ENCODE measurements around the gene CASQ2. TPM values are rescaled to one million over a fixed set of nuclear protein-coding genes. Genes with fewer than 3 reads are reported as not detected.

Gene CASQ2
- total RNA-seq, 2 experiments from 2014 or later: not detected

- Mint-ChIP-seq H3K36me3 (no peaks in the 10 kb centered on the region), H3K27ac (no peak overlapping the region), H3K9me3 (no peaks in the 10 kb centered on the region), H3K4me3 (no peak overlapping the region), H3K4me1 (ENCODE audit: low read depth) (no peaks in the 10 kb centered on the region), H3K27me3 (peaks cover 26% of the 10 kb centered on the region)
- POLR2A ChIA-PET: no interaction called here
- DNase-seq: no peak
- CTCF ChIA-PET: interaction anchor here (0.6 to 4.6 kb wide), 12 partner anchors 10 to 275 kb away, joined by 3 to 75 read pairs (median 8); no protein-coding TSS in a partner anchor
- intact Hi-C loops (cut with micrococcal nuclease): no loop called here
Observed at GRCh38 chr1:115705085-115705951, 63.2 kb downstream of the CASQ2 start.

- ChIA-PET CTCF (interaction anchor here (0.9 to 1.6 kb wide), 2 partner anchors 60 to 94 kb away, joined by 3 to 11 read pairs; no protein-coding TSS in a partner anchor), POLR2A (no interaction called here)
- DNase-seq: no peak
- H3K4me1 Mint-ChIP-seq (ENCODE audit: low read depth): no peaks in the 10 kb centered on the region
- H3K9me3 Mint-ChIP-seq: no peaks in the 10 kb centered on the region
- no peaks in the 10 kb centered on the region for H3K36me3 Mint-ChIP-seq
- intact Hi-C loops (cut with micrococcal nuclease): no loop called here
- no peak overlapping the region for H3K27ac Mint-ChIP-seq
- H3K27me3 Mint-ChIP-seq: peaks cover 16% of the 10 kb centered on the region
- no peak overlapping the region for H3K4me3 Mint-ChIP-seq
Observed at GRCh38 chr1:115702959-115703358, 65.6 kb downstream of the CASQ2 start.

GRCh38 chr1:115701090-115701489, 67.4 kb downstream of the CASQ2 start:
- H3K4me1 Mint-ChIP-seq (ENCODE audit: low read depth): no peaks in the 10 kb centered on the region
- no peak overlapping the region for H3K4me3 Mint-ChIP-seq
- CTCF ChIA-PET: interaction anchor here (1.0 kb wide), 1 partner anchor 93 kb away, joined by 3 read pairs; no protein-coding TSS in a partner anchor
- no peak overlapping the region for H3K27ac Mint-ChIP-seq
- no peaks in the 10 kb centered on the region for H3K9me3 Mint-ChIP-seq
- POLR2A ChIA-PET: no interaction called here
- peaks cover 10% of the 10 kb centered on the region for H3K27me3 Mint-ChIP-seq
- intact Hi-C loops (cut with micrococcal nuclease): no loop called here
- DNase-seq: no peak
- H3K36me3 Mint-ChIP-seq: no peaks in the 10 kb centered on the region

- no peak for DNase-seq
- Mint-ChIP-seq H3K9me3 (no peaks in the 10 kb centered on the region), H3K27ac (no peak overlapping the region), H3K4me3 (no peak overlapping the region), H3K27me3 (peaks cover 8% of the 10 kb centered on the region), H3K36me3 (no peaks in the 10 kb centered on the region), H3K4me1 (ENCODE audit: low read depth) (no peaks in the 10 kb centered on the region)
- ChIA-PET POLR2A (no interaction called here), CTCF (no interaction called here)
- intact Hi-C loops (cut with micrococcal nuclease): no loop called here
Observed at GRCh38 chr1:115697619-115698018, 70.9 kb downstream of the CASQ2 start.

- no peak overlapping the region for H3K4me3 Mint-ChIP-seq
- no peaks in the 10 kb centered on the region for H3K9me3 Mint-ChIP-seq
- POLR2A ChIA-PET: no interaction called here
- peaks cover 5% of the 10 kb centered on the region for H3K36me3 Mint-ChIP-seq
- intact Hi-C loops (cut with micrococcal nuclease): no loop called here
- H3K27ac Mint-ChIP-seq: no peak overlapping the region
- peaks cover 3% of the 10 kb centered on the region for H3K27me3 Mint-ChIP-seq
- CTCF ChIA-PET: interaction anchor here (1.3 kb wide), 1 partner anchor 11 kb away, joined by 12 read pairs; no protein-coding TSS in a partner anchor
- no peak for DNase-seq
- H3K4me1 Mint-ChIP-seq (ENCODE audit: low read depth): no peaks in the 10 kb centered on the region
Observed at GRCh38 chr1:115694805-115695204, 73.7 kb downstream of the CASQ2 start.

- H3K9me3 Mint-ChIP-seq: no peaks in the 10 kb centered on the region
- CTCF ChIA-PET: interaction anchor here (2.0 kb wide), 1 partner anchor 14 kb away, joined by 11 read pairs; no protein-coding TSS in a partner anchor
Observed at GRCh38 chr1:115692224-115692623, 76.3 kb downstream of the CASQ2 start.

DNA sequence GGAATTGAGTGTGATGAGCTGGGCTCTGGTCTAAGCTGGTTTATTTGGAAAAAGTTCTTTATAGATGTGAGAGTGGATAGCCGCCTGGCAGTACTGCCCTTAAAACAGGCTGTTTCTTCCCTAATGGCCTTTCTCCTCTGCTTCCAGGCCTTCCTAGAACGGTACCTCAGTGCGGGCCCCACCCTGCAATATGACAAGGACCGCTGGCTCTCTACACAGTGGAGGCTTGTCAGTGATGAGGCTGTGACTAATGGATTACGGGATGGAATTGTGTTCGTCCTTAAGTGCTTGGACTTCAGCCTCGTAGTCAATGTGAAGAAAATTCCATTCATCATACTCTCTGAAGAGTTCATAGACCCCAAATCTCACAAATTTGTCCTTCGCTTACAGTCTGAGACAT, 77.5 kb downstream of the CASQ2 start:
- ChIA-PET CTCF (interaction anchor here (1.8 kb wide), 1 partner anchor 16 kb away, joined by 5 read pairs; no protein-coding TSS in a partner anchor), POLR2A (no interaction called here)
- Mint-ChIP-seq H3K27me3 (no peaks in the 10 kb centered on the region), H3K27ac (no peak overlapping the region), H3K4me3 (no peak overlapping the region), H3K9me3 (no peaks in the 10 kb centered on the region), H3K36me3 (peaks cover 5% of the 10 kb centered on the region), H3K4me1 (ENCODE audit: low read depth) (no peaks in the 10 kb centered on the region)
- no peak for DNase-seq
- intact Hi-C loops (cut with micrococcal nuclease): no loop called here

More at GRCh38 chr1:115692224-115692623, 76.3 kb downstream of the CASQ2 start:
- no peak for DNase-seq
- intact Hi-C loops (cut with micrococcal nuclease): no loop called here
- Mint-ChIP-seq H3K27me3 (no peaks in the 10 kb centered on the region), H3K27ac (no peak overlapping the region), H3K36me3 (peaks cover 5% of the 10 kb centered on the region), H3K4me3 (no peak overlapping the region), H3K4me1 (ENCODE audit: low read depth) (no peaks in the 10 kb centered on the region)
- POLR2A ChIA-PET: no interaction called here

- CTCF ChIA-PET: interaction anchor here (0.8 to 0.9 kb wide), 2 partner anchors 18 to 19 kb away, joined by 3 to 4 read pairs; no protein-coding TSS in a partner anchor
- no peak overlapping the region for H3K4me3 Mint-ChIP-seq
- no peak overlapping the region for H3K27ac Mint-ChIP-seq
- no peaks in the 10 kb centered on the region for H3K9me3 Mint-ChIP-seq
- intact Hi-C loops (cut with micrococcal nuclease): loop anchor here (10.0 kb wide), 1 partner anchor 53 kb away; no protein-coding TSS in a partner anchor
- POLR2A ChIA-PET: interaction anchor here (1.2 kb wide), 1 partner anchor 18 kb away, joined by 3 read pairs; no protein-coding TSS in a partner anchor
- H3K27me3 Mint-ChIP-seq: no peaks in the 10 kb centered on the region
- peaks cover 5% of the 10 kb centered on the region for H3K36me3 Mint-ChIP-seq
- H3K4me1 Mint-ChIP-seq (ENCODE audit: low read depth): no peaks in the 10 kb centered on the region
- no peak for DNase-seq
Observed at GRCh38 chr1:115687744-115688143, 80.8 kb downstream of the CASQ2 start.

DNA sequence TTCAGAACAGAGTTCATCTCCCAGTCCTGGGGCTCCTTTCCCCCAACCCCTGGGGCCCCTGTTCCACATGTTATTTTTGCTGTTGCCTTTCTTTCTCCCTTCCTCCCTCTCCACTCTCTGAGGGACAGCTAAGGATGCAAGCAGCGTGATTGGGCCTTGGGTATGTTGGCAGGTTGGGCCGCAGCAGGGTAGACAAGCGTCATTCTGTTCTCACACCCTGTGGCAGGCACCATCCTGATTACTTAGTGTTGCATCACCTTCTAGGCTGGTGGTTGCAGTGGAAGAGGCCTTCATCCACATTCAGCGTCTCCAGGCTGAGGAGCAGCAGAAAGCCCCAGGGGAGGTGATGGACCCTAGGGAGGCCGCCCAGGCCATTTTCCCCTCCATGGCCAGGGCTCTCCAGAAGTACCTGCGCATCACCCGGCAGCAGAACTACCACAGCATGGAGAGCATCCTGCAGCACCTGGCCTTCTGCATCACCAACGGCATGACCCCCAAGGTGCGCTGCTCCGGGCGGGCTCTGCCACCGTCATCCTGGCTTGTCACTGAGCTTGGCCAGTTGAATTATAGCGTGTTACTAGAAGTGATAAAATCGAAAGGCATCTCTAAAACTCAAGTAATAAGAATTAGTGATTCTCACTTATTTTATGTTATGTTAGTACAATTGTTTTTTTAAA, 83.3 kb downstream of the CASQ2 start:
- no peaks in the 10 kb centered on the region for H3K9me3 Mint-ChIP-seq
- H3K27ac Mint-ChIP-seq: no peak overlapping the region
- no peaks in the 10 kb centered on the region for H3K27me3 Mint-ChIP-seq
- no peak for DNase-seq
- no peaks in the 10 kb centered on the region for H3K4me1 Mint-ChIP-seq (ENCODE audit: low read depth)
- CTCF ChIA-PET: no interaction called here
- POLR2A ChIA-PET: no interaction called here
- no peak overlapping the region for H3K4me3 Mint-ChIP-seq
- peaks cover 2% of the 10 kb centered on the region for H3K36me3 Mint-ChIP-seq
- intact Hi-C loops (cut with micrococcal nuclease): loop anchor here (10.0 kb wide), 1 partner anchor 50 kb away; no protein-coding TSS in a partner anchor

DNA sequence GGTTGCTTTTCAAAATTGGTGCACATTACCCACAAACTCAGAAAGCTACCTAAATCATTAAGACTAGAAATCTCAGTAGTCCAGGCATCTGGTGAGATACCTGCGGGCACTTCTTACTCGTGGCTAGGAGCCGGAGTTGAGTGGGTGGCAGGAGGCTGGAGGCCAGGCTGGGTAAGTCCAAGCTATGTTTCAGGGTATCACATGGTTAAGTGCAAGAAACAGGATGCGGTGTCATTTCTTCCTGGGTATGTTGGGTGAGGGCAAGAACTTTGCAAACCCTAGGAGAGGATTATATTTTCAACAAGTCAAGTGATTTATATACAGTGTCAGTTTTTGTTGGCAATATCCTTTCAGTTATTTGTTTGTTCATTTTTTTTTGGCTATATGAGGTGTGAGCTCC, 85.7 kb downstream of the CASQ2 start:
- no peak overlapping the region for H3K27ac Mint-ChIP-seq
- intact Hi-C loops (cut with micrococcal nuclease): loop anchor here (10.0 kb wide), 1 partner anchor 48 kb away; no protein-coding TSS in a partner anchor

GRCh38 chr1:115680730-115681111, 87.8 kb downstream of the CASQ2 start:
- Mint-ChIP-seq H3K9me3 (no peaks in the 10 kb centered on the region), H3K36me3 (no peaks in the 10 kb centered on the region), H3K4me3 (no peak overlapping the region), H3K27me3 (no peaks in the 10 kb centered on the region), H3K4me1 (ENCODE audit: low read depth) (no peaks in the 10 kb centered on the region), H3K27ac (no peak overlapping the region)
- POLR2A ChIA-PET: no interaction called here
- CTCF ChIA-PET: interaction anchor here (1.0 kb wide), 1 partner anchor 26 kb away, joined by 3 read pairs; no protein-coding TSS in a partner anchor
- intact Hi-C loops (cut with micrococcal nuclease): loop anchor here (10.0 kb wide), 1 partner anchor 46 kb away; no protein-coding TSS in a partner anchor
- DNase-seq: no peak

More for the DNA sequence above, 85.7 kb downstream of the CASQ2 start:
- Mint-ChIP-seq H3K9me3 (no peaks in the 10 kb centered on the region), H3K36me3 (no peaks in the 10 kb centered on the region), H3K4me3 (no peak overlapping the region), H3K27me3 (no peaks in the 10 kb centered on the region), H3K4me1 (ENCODE audit: low read depth) (no peaks in the 10 kb centered on the region)
- DNase-seq: no peak
- POLR2A ChIA-PET: no interaction called here
- CTCF ChIA-PET: interaction anchor here (1.5 kb wide), 1 partner anchor 24 kb away, joined by 3 read pairs; no protein-coding TSS in a partner anchor

DNA sequence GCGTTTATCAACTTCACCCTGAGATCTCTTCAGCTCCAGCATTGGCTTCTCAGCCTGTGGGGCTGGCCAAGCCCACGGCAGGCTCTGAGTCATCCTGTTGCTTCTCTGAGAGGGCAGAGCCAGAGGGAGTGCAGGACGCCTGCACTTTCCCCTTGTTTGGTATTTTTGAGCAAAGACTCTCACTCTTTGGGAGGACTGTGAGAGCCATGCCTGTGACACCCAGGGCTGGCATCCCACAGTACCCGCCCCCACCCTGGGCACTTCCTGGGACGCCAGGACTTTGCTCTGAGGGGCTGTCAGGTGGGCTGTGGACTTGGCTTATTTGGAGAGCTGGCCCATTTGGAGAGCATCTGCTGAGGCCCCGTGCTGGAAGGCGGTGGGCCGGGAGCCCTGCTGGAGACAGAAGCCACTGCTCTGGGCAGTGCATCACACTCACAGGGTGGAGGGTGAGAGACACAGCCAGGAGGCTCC, 89.3 kb downstream of the CASQ2 start:
- Mint-ChIP-seq H3K27ac (no peak overlapping the region), H3K9me3 (no peaks in the 10 kb centered on the region), H3K4me3 (no peak overlapping the region), H3K36me3 (no peaks in the 10 kb centered on the region), H3K4me1 (ENCODE audit: low read depth) (no peaks in the 10 kb centered on the region), H3K27me3 (no peaks in the 10 kb centered on the region)
- intact Hi-C loops (cut with micrococcal nuclease): loop anchor here (10.0 kb wide), 1 partner anchor 66 kb away; no protein-coding TSS in a partner anchor
- no peak for DNase-seq
- POLR2A ChIA-PET: no interaction called here
- CTCF ChIA-PET: interaction anchor here (0.9 kb wide), 1 partner anchor 27 kb away, joined by 5 read pairs; no protein-coding TSS in a partner anchor
